CD8-positive, alpha-beta memory T cell (primary cell): ENCODE results near the gene PCDHGA4. TPM values are rescaled to one million over a fixed set of nuclear protein-coding genes. Genes with fewer than 3 reads are reported as not detected.

Experiments
- CTCF ChIA-PET: fragments of 350-600 bp; sonication (Branson Sonifier 250); formaldehyde crosslinking; loops from one replicate; lab custom pipeline; 2021; ENCODE audit warnings: antibody characterized with exemption; lab: Charles Lee
- POLR2A ChIA-PET: fragments of 350-600 bp; sonication (Branson Sonifier 250); formaldehyde crosslinking; loops from one replicate; lab custom pipeline; 2021; ENCODE audit warnings: antibody characterized with exemption; lab: Charles Lee
- DNase-seq, 5 donors: peaks; one replicate each; pipeline versions ENCODE4 v3.0.0 to v3.0.0-alpha.2; 2020 to 2022; ENCODE audit warnings: mixed read lengths in 1 of 5
- H3K27ac ChIP-seq: one replicate; pipeline ENCODE4 v1.7.0; 2013; ENCODE audit warnings: low read depth, mild to moderate bottlenecking, low read length, moderate library complexity
- H3K27me3 ChIP-seq: 2 replicates; pipeline ENCODE4 v1.7.0; 2013; ENCODE audit warnings: low read length, mild to moderate bottlenecking; ENCODE audit not compliant: insufficient read depth, poor library complexity, severe bottlenecking
- H3K36me3 ChIP-seq: 2 replicates; pipeline ENCODE4 v1.7.0; 2013; ENCODE audit warnings: mild to moderate bottlenecking, low read length, moderate library complexity; ENCODE audit not compliant: insufficient read depth
- H3K4me1 ChIP-seq: 2 replicates; pipeline ENCODE4 v1.7.0; 2013; ENCODE audit warnings: mild to moderate bottlenecking, low read length, moderate library complexity; ENCODE audit not compliant: insufficient read depth
- H3K4me3 ChIP-seq: 2 replicates; pipeline ENCODE4 v1.7.0; 2013; ENCODE audit warnings: mild to moderate bottlenecking, low read length
- H3K9me3 ChIP-seq: 2 replicates; pipeline ENCODE4 v1.7.0; 2013; ENCODE audit warnings: mild to moderate bottlenecking, low read length
- H3K27ac Mint-ChIP-seq, 8 donors: one replicate each; pipeline ENCODE4 v1.8.0; 2020 to 2021; ENCODE audit warnings: mixed read lengths in 8 of 8, mild to moderate bottlenecking in 6 of 8, inconsistent platforms in 3 of 8, moderate library complexity in 3 of 8
- H3K27me3 Mint-ChIP-seq, 2 donors: one replicate each; pipeline ENCODE4 v1.8.0; 2020 to 2021; ENCODE audit warnings: mixed read lengths in 2 of 2, mild to moderate bottlenecking in 1 of 2, moderate library complexity in 1 of 2
- H3K36me3 Mint-ChIP-seq, 3 donors: one replicate each; pipeline ENCODE4 v1.8.0; 2020 to 2021; ENCODE audit warnings: mixed read lengths in 3 of 3, inconsistent platforms in 1 of 3, mild to moderate bottlenecking in 1 of 3
- H3K4me1 Mint-ChIP-seq, 3 donors: one replicate each; pipeline ENCODE4 v1.8.0; 2020 to 2021; ENCODE audit warnings: mixed read lengths in 3 of 3, inconsistent platforms in 1 of 3, mild to moderate bottlenecking in 1 of 3
- H3K4me3 Mint-ChIP-seq, 7 donors: one replicate each; pipeline ENCODE4 v1.8.0; 2020 to 2021; ENCODE audit warnings: mixed read lengths in 7 of 7, mild to moderate bottlenecking in 6 of 7, moderate library complexity in 4 of 7, inconsistent platforms in 2 of 7
- H3K9me3 Mint-ChIP-seq, 5 donors: one replicate each; pipeline ENCODE4 v1.8.0; 2020 to 2022; ENCODE audit warnings: mixed read lengths in 5 of 5, mild to moderate bottlenecking in 3 of 5, moderate library complexity in 2 of 5, inconsistent platforms in 1 of 5
- polyA plus RNA-seq: library from polyadenylated mRNA; unstranded; fragments of 300-500 nt; fragmentation: Illumina TruSeq; gene quantifications from one replicate; pipeline ENCODE4 v1.2.3, GENCODE V29; 2021
- total RNA-seq, 2 experiments: library from RNA; stranded (reverse); gene quantifications; one replicate each; pipeline ENCODE4 v1.2.3, GENCODE V29; 2021

Gene PCDHGA4
- total and polyA plus RNA-seq, 3 experiments from 2014 or later, result 0.09 to 0.16 TPM; not detected in 1

DNA sequence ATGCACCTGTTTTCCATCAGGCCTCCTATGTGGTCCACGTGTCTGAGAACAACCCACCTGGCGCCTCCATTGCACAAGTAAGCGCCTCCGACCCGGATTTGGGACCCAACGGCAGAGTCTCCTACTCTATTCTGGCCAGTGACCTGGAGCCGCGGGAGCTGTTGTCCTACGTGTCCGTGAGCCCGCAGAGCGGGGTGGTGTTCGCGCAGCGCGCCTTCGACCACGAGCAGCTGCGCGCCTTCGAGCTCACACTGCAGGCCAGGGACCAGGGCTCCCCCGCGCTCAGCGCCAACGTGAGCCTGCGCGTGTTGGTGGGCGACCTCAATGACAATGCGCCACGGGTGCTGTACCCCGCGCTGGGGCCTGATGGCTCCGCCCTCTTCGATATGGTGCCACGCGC, 3.2 kb upstream of the PCDHGA4 start:
- no peak for DNase-seq
- CTCF ChIA-PET, result no interaction called here

DNA sequence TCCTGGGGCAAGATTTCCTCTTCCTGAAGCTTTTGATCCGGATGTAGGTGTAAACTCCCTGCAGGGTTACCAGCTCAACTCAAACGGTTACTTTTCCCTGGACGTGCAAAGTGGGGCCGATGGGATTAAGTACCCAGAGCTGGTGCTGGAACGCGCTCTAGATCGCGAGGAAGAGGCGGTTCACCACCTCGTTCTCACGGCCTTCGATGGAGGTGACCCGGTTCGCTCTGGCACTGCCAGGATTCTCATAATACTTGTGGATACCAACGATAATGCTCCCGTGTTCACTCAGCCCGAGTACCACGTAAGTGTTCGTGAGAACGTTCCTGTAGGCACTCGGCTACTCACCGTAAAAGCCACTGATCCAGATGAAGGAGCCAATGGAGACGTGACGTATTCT, 820 bp downstream of the PCDHGA4 start:
- H3K4me3 Mint-ChIP-seq, result no peak overlapping the region
- CTCF ChIA-PET, result interaction anchor here (1.6 kb wide), 1 partner anchor 19 kb away, joined by 4 read pairs; no protein-coding TSS in a partner anchor
- H3K4me3 ChIP-seq, result no peak overlapping the region
- peaks cover 23% of the 10 kb centered on the region for H3K27me3 ChIP-seq
- no peaks in the 10 kb centered on the region for H3K36me3 ChIP-seq
- POLR2A ChIA-PET, result no interaction called here
- H3K9me3 Mint-ChIP-seq, result peaks cover 0 to 55% (median 29%) of the 10 kb centered on the region in 5 donors
- DNase-seq, result no peak
- H3K27ac Mint-ChIP-seq, result no peak overlapping the region
- no peak overlapping the region for H3K27ac ChIP-seq
- H3K4me1 ChIP-seq, result no peaks in the 10 kb centered on the region
- H3K4me1 Mint-ChIP-seq, result peaks cover 0 to 8% (median 2%) of the 10 kb centered on the region in 3 donors
- peaks cover 56 to 76% of the 10 kb centered on the region in 2 donors for H3K27me3 Mint-ChIP-seq
- no peaks in the 10 kb centered on the region for H3K9me3 ChIP-seq
- peaks cover 3 to 16% (median 4%) of the 10 kb centered on the region in 3 donors for H3K36me3 Mint-ChIP-seq

More for the DNA sequence above, 3.2 kb upstream of the PCDHGA4 start:
- Mint-ChIP-seq H3K4me1 (no peaks in the 10 kb centered on the region), H3K4me3 (no peak overlapping the region), H3K36me3 (peaks cover 2 to 11% (median 3%) of the 10 kb centered on the region in 3 donors), H3K27ac (no peak overlapping the region), H3K9me3 (peaks cover 0 to 57% (median 29%) of the 10 kb centered on the region in 5 donors), H3K27me3 (peaks cover 56 to 80% of the 10 kb centered on the region in 2 donors)
- Histone ChIP-seq H3K27ac (no peak overlapping the region), H3K27me3 (peaks cover 24% of the 10 kb centered on the region), H3K4me1 (no peaks in the 10 kb centered on the region), H3K9me3 (no peaks in the 10 kb centered on the region), H3K36me3 (no peaks in the 10 kb centered on the region), H3K4me3 (no peak overlapping the region)
- POLR2A ChIA-PET, result no interaction called here

DNA sequence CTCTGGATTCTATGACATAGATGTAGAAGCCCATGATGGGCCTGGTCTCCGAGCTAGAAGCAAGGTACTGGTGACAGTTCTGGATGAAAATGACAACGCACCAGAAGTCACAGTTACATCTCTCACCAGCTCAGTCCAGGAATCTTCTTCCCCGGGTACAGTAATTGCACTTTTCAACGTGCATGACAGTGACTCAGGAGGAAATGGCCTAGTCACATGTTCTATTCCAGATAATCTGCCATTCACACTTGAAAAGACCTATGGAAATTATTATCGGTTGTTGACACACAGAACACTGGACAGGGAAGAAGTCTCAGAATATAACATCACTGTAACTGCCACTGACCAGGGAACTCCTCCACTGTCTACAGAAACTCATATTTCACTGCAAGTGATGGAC, 1.3 kb downstream of the PCDHGA4 start:
- peaks cover 18% of the 10 kb centered on the region for H3K27me3 ChIP-seq

DNA sequence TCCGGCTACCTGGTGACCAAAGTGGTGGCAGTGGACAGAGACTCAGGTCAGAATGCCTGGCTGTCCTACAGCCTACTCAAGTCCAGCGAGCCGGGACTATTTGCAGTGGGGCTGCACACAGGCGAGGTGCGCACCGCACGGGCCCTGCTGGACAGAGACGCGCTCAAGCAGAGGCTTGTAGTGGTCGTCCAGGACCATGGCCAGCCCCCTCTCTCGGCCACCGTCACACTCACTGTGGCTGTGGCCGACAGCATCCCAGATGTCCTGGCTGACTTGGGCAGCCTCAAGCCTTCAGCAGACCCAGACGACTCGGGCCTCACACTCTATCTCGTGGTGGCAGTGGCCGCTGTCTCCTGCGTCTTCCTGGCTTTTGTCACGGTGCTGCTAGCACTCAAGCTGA, 2.1 kb downstream of the PCDHGA4 start:
- Histone ChIP-seq H3K36me3 (no peaks in the 10 kb centered on the region), H3K4me3 (no peak overlapping the region), H3K9me3 (no peaks in the 10 kb centered on the region), H3K4me1 (no peaks in the 10 kb centered on the region), H3K27ac (no peak overlapping the region), H3K27me3 (peaks cover 15% of the 10 kb centered on the region)
- Mint-ChIP-seq H3K27ac (no peak overlapping the region), H3K4me3 (no peak overlapping the region), H3K27me3 (peaks cover 55 to 76% of the 10 kb centered on the region in 2 donors), H3K9me3 (peaks cover under 1 to 54% (median 36%) of the 10 kb centered on the region in 5 donors), H3K4me1 (peaks cover 0 to 10% (median 2%) of the 10 kb centered on the region in 3 donors), H3K36me3 (peaks cover 4 to 22% (median 6%) of the 10 kb centered on the region in 3 donors)
- no peak for DNase-seq
- ChIA-PET POLR2A (no interaction called here), CTCF (no interaction called here)

More for the DNA sequence above, 1.3 kb downstream of the PCDHGA4 start:
- CTCF ChIA-PET, result interaction anchor here (1.6 kb wide), 1 partner anchor 19 kb away, joined by 4 read pairs; no protein-coding TSS in a partner anchor
- H3K36me3 ChIP-seq, result no peaks in the 10 kb centered on the region
- Mint-ChIP-seq H3K4me3 (peak overlapping the region in 3 of 7 donors; percentile 2 to 30 (median 4)), H3K36me3 (peaks cover 4 to 19% (median 6%) of the 10 kb centered on the region in 3 donors), H3K27ac (no peak overlapping the region), H3K4me1 (peaks cover 0 to 10% (median 2%) of the 10 kb centered on the region in 3 donors), H3K9me3 (peaks cover 0 to 55% (median 34%) of the 10 kb centered on the region in 5 donors), H3K27me3 (peaks cover 53 to 76% of the 10 kb centered on the region in 2 donors)
- no peak overlapping the region for H3K4me3 ChIP-seq
- POLR2A ChIA-PET, result no interaction called here
- H3K4me1 ChIP-seq, result no peaks in the 10 kb centered on the region
- no peak for DNase-seq
- H3K9me3 ChIP-seq, result no peaks in the 10 kb centered on the region
- H3K27ac ChIP-seq, result no peak overlapping the region

DNA sequence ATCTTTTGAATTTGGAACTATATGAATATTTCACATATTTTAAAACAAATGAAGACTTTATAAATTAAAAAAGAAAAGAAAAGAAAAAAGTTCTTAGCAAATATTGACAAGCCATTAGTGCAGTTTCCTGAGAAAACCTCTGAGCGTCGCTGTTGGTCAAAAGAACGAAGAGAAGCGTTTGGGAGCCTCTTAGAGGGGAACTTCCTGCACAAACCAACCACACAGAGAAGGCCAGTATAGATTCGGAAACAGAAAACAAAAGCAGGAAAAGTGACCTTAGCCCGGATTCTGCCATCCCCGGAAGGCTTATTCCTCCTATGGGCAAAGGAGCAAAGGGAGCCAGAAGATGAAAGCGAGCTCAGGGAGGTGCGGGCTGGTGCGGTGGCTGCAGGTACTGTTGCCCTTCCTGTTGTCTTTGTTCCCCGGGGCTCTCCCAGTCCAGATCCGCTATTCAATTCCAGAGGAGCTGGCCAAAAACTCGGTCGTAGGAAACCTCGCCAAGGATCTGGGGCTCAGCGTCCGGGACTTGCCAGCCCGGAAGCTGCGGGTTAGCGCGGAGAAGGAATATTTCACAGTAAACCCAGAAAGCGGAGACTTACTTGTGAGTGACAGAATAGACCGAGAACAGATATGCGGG, 5.1 kb downstream of the PCDHGA4 start, which contains the start of gene PCDHGB2:
Gene PCDHGB2 (plus strand): TSS at position 205 of the 637 bp plus-strand sequence. CDS start 142 bp downstream, at position 347.
- ChIA-PET CTCF (interaction anchor here (1.1 to 1.4 kb wide), 2 partner anchors 41 to 204 kb away, joined by 3 to 4 read pairs; no protein-coding TSS in a partner anchor), POLR2A (no interaction called here)
- no peak within 1 kb of the TSS for H3K27ac ChIP-seq
- peak within 1 kb of the TSS; percentile 37 for H3K4me3 ChIP-seq
- peaks cover 21 to 65% (median 53%) of the 10 kb centered on the region in 5 donors for H3K9me3 Mint-ChIP-seq
- H3K27me3 Mint-ChIP-seq, result peaks cover 70 to 81% of the 10 kb centered on the region in 2 donors
- DNase-seq, result peak in 1 of 5 donors; percentile 22
- H3K4me3 Mint-ChIP-seq, result peak within 1 kb of the TSS; percentile 71 to 90 (median 82)
- H3K36me3 Mint-ChIP-seq, result peaks cover 3 to 20% (median 3%) of the 10 kb centered on the region in 3 donors
- H3K27me3 ChIP-seq, result peaks cover 18% of the 10 kb centered on the region
- H3K27ac Mint-ChIP-seq, result peak within 1 kb of the TSS in 3 of 8 donors; percentile 37 to 72 (median 43)
- no peaks in the 10 kb centered on the region for H3K36me3 ChIP-seq
- peaks cover 7% of the 10 kb centered on the region for H3K9me3 ChIP-seq
- no peaks in the 10 kb centered on the region for H3K4me1 ChIP-seq
- H3K4me1 Mint-ChIP-seq, result peaks cover 0 to 10% (median 2%) of the 10 kb centered on the region in 3 donors

DNA sequence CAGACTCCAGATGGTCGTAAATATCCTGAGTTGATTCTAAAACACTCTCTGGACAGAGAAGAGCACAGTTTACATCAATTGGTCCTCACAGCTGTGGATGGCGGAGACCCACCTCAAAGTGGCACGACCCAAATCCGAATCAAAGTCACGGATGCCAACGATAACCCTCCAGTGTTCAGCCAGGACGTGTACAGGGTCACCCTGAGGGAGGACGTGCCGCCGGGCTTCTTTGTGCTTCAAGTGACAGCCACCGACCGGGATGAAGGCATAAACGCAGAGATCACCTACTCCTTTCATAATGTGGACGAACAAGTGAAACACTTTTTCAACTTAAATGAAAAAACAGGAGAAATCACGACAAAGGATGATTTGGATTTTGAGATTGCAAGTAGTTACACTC, 5.9 kb downstream of the PCDHGA4 start:
- peaks cover 70 to 84% of the 10 kb centered on the region in 2 donors for H3K27me3 Mint-ChIP-seq
- peaks cover 21 to 67% (median 60%) of the 10 kb centered on the region in 5 donors for H3K9me3 Mint-ChIP-seq
- peaks cover 0 to 10% (median 2%) of the 10 kb centered on the region in 3 donors for H3K4me1 Mint-ChIP-seq
- no peak overlapping the region for H3K27ac ChIP-seq
- H3K27ac Mint-ChIP-seq, result peak overlapping the region in 2 of 8 donors; percentile 43 to 55
- H3K36me3 Mint-ChIP-seq, result peaks cover 3 to 25% (median 3%) of the 10 kb centered on the region in 3 donors
- POLR2A ChIA-PET, result no interaction called here
- CTCF ChIA-PET, result interaction anchor here (1.1 to 1.4 kb wide), 2 partner anchors 42 to 203 kb away, joined by 3 to 4 read pairs; no protein-coding TSS in a partner anchor
- peak overlapping the region in 1 of 7 donors; percentile 90 for H3K4me3 Mint-ChIP-seq
- H3K27me3 ChIP-seq, result peaks cover 23% of the 10 kb centered on the region
- H3K4me1 ChIP-seq, result no peaks in the 10 kb centered on the region
- H3K9me3 ChIP-seq, result peaks cover 13% of the 10 kb centered on the region
- H3K4me3 ChIP-seq, result no peak overlapping the region
- no peaks in the 10 kb centered on the region for H3K36me3 ChIP-seq
- no peak for DNase-seq

DNA sequence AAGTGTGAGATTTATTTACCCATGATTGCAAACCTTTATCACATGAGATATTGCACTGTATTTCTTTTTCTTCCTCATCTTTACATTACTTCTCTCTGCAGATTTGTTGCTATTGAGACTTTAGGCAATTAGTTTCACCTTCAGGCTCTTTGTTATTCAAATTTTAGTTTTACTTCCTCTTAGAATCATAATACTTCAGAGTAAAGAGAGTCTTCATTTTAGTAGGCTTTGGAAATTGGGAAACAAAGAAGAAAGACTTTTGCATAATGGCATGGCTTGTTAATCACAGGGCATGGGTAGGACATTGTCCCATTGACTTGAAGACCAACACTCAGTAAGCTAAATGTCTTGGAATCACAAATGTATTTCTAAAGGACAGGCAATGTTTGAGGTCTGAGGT, 7.9 kb downstream of the PCDHGA4 start:
- peaks cover 22 to 62% (median 57%) of the 10 kb centered on the region in 5 donors for H3K9me3 Mint-ChIP-seq
- POLR2A ChIA-PET, result no interaction called here
- Histone ChIP-seq H3K9me3 (peaks cover 13% of the 10 kb centered on the region), H3K36me3 (no peaks in the 10 kb centered on the region), H3K4me1 (no peaks in the 10 kb centered on the region), H3K4me3 (no peak overlapping the region), H3K27ac (no peak overlapping the region), H3K27me3 (peaks cover 28% of the 10 kb centered on the region)
- peak overlapping the region in 1 of 8 donors; percentile 64 for H3K27ac Mint-ChIP-seq
- H3K36me3 Mint-ChIP-seq, result peaks cover 3 to 22% (median 3%) of the 10 kb centered on the region in 3 donors
- DNase-seq, result no peak
- peaks cover 0 to 10% (median 2%) of the 10 kb centered on the region in 3 donors for H3K4me1 Mint-ChIP-seq
- H3K27me3 Mint-ChIP-seq, result peaks cover 71 to 78% of the 10 kb centered on the region in 2 donors
- CTCF ChIA-PET, result no interaction called here
- no peak overlapping the region for H3K4me3 Mint-ChIP-seq
